Daoy (cell line): ENCODE measurements around the gene ARHGEF7. TPM values are rescaled to one million over a fixed set of nuclear protein-coding genes. Genes with fewer than 3 reads are reported as not detected.

Experiments
- DNase-seq: peaks from one replicate; pipeline ENCODE4 v3.0.0-alpha.2; 2015; ENCODE audit warnings: low read depth
- total RNA-seq: library from RNA; depleted of rRNA; stranded (reverse); fragments of >200 nt; shearing (Covaris generic); gene quantifications from 2 replicates; pipeline ENCODE4 v1.2.3, GENCODE V29; 2014

Gene ARHGEF7
- total RNA-seq, 1 experiment from 2014 or later = 12.6 TPM

DNA sequence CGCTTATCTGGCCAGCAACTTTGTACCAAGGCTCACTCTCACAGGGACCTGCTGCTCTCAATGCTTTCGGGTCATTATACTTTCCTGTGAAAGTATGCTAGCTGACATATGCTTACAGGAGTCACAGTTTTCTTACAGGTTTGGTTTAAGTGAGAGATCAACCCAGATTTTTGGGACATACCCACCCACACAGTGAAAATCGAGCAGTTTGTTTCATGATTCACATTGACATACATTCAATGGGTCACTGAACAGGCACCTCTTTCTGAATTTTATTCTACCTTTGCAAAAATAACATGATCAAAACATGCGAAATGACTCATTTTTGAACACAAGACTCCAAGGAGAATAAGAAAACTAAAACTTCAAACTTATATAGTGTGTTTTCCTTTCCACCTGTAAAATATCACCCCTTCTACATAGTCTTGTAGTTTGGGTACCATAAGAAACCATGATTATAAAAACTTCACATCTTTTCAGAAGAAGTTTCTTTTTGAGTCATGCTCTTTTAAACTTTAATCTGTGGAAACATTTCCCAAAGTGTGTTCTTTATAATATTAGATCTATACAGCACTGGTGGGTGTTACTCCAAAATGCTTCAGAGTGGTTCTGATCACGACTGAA lies 161.0 kb downstream of the ARHGEF7 start:
- DNase-seq = no peak

GRCh38 chr13:111278258-111278657 lies 163.1 kb downstream of the ARHGEF7 start:
- DNase-seq = no peak

DNA sequence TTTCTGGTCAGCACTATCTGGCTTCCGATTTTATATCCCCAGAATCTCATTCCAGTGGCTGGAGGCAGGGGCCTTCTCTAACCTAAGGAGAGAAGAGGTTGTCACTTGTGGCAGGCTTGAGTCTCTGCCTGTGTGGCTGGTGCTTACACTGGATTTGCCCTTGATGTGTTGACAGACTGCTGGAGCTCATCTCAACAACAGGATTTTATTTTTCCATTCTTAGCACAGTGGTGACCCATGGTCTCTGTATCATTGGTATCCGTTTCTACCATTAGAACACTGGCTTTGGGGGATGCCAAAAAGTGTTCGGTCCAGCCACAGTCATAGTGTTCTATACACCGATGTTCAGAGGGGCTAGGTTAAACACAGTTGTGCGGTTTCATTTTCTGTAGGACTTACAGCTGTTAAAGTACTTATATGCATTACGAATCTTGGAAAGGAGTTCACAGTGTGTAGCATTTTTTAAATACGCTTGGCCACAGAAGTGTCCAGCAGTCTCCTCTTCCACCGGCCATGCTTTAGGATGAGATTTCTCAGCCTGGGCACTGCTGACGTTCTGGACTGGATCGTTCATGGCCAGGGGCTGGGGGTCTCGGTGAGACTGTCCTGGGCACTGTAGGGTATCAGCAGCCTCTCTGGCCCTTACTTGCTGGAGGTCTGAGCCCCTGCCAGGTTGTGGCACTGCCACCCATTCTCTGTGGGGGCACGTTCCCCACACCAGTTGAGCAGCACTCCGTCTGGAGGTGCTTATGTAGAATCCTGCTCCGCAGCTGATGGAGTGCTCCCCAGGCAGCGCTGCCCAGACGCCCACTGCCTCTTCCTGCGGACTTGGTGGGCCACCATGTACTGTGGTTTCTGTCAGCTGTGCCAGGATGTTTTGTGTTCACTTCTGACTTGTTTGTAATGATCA lies 163.9 kb downstream of the ARHGEF7 start:
- DNase-seq = no peak

- no peak for DNase-seq
These were observed 165.1 kb downstream of the ARHGEF7 start for GRCh38 chr13:111280226-111280625.

- DNase-seq = no peak
These were observed 165.8 kb downstream of the ARHGEF7 start for GRCh38 chr13:111280681-111281585.

GRCh38 chr13:111281751-111282311 lies 166.7 kb downstream of the ARHGEF7 start:
- DNase-seq = no peak

DNA sequence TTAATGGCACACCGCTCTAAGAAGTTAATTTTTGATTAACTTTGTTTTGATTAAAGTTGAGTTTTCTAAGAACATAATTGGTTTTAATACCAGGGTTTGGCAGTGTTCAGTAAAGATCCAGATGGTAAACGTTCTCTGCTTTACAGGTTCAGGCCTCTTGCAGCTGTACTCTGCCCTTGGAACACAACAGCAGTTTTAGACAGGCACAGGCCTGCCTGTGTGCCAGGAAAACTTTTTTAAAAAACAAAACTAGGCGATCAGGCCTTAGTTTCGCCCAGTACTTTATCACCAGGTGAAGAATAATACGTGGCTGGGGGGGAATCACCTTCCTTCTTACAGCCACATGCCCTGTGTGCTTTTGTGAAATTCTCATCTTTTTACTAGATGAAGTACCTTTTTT lies 167.3 kb downstream of the ARHGEF7 start:
- DNase-seq = no peak

DNA sequence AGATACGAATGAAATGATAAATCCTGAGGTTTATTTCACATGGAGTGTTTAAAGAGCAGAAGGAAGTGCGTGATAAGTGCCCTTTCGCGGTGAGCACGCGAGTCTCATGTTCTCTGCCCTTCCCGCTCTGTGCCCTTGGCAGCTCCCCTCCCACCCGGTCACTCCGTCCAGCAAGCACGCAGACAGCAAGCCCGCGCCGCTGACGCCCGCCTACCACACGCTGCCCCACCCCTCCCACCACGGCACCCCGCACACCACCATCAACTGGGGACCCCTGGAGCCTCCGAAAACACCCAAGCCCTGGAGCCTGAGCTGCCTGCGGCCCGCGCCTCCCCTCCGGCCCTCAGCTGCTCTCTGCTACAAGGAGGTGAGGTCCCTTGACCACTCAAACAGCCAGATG lies 167.9 kb downstream of the ARHGEF7 start:
- DNase-seq = no peak

GRCh38 chr13:111283457-111283856 lies 168.3 kb downstream of the ARHGEF7 start:
- no peak for DNase-seq

DNA sequence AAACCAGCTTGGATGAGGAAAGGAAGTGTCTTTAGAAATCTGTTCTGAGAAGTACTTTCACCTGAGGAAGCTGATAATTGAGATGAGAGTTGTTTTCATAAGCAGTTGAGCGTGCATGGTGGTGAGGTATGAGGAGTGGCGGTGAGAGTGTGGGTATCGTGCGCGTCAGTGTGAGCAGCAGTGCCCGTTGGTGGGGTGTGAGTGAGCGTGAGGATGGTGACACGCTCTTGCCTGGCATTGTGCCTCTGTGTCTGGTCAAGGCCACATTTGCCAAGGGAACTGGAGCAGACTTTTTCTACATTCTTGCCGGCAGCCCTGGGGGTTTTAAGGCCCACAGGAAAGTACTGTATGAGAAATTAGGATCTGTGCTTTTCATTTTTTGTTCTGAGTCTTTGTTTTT lies 168.9 kb downstream of the ARHGEF7 start:
- DNase-seq = no peak

- no peak for DNase-seq
These were observed 169.5 kb downstream of the ARHGEF7 start for GRCh38 chr13:111284565-111284964.

- DNase-seq = no peak
These were observed 171.1 kb downstream of the ARHGEF7 start for GRCh38 chr13:111286162-111286561.

DNA sequence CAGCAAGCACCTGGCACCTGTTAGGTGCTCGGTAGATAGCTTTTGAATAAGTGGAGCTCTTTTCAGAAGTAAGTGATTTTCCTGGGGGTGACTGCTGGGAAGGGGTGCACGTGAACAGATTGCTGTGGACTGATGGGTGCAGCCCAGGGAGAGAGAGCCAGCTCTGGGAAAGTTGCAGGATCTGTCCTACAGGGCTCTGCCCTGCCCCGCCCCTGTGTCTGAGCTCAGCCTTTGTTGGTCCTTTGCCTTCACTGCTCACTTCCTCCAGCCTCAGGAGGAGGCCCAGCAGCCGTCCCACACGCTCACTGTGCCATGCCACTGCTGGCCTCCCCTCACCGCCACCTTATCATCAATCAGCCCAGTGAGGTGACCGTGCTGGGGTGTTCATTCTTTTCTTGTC lies 171.6 kb downstream of the ARHGEF7 start:
- no peak for DNase-seq

DNA sequence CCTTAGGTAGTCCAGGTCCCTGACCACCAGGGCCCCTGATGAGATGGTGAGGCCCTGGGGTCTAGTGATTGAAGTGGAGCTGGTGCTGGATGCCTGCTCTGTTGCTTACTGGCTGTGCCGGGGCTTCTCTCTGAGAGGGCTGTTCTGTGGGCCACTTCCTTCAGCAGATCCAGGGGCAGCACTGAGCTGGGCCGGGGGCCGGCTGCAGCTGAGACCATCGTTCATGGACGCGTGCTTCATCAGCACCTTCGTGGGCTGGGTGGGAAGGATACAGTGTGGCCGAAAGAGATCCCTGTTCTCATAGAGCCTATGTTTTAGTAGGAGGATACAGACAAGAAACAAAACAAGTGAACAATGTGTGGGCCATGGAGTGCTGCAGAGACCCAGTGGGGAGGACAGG lies 172.1 kb downstream of the ARHGEF7 start:
- no peak for DNase-seq

GRCh38 chr13:111288276-111288675 lies 173.2 kb downstream of the ARHGEF7 start:
- no peak for DNase-seq

- DNase-seq = no peak
These were observed 174.1 kb downstream of the ARHGEF7 start for GRCh38 chr13:111289251-111289650.

- no peak for DNase-seq
These were observed 176.8 kb downstream of the ARHGEF7 start for GRCh38 chr13:111291908-111292307.

GRCh38 chr13:111292710-111293485 lies 177.8 kb downstream of the ARHGEF7 start:
- DNase-seq = no peak

- DNase-seq = no peak
These were observed 180.8 kb downstream of the ARHGEF7 start for GRCh38 chr13:111295886-111296285.

- no peak for DNase-seq
These were observed 181.3 kb downstream of the ARHGEF7 start for GRCh38 chr13:111296417-111296816.
